ENCODE data around the gene LBR. TPM values are rescaled to one million over a fixed set of nuclear protein-coding genes. Genes with fewer than 3 reads are reported as not detected.

LBR gene
- total RNA-seq, 3 donors from 2014 or later (not counting 1 experiment from before 2014, with no cell fraction given), result 161 to 179 (median 178) TPM

DNA sequence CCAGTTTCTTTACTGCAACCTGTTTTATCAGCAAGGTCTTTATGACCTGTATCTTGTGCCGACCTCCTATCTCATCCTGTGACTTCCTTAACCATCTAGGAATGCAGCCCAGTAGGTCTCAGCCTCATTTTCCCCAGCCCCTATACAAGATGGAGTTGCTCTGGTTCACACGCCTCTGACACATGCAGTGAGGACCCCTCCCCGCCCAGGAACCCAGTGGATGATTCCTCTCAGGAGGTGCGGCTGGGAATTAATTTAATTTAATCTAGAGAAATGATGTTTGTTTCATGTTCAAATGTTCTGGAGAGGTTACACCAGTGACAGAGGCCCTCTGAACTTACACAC is 39.0 kb upstream of the LBR start:
- no peak for ATAC-seq
- no peak for DNase-seq
- peak overlapping the region; percentile 94 for H3K4me3 Mint-ChIP-seq
- peak overlapping the region; percentile 96 for H3K27ac Mint-ChIP-seq
- TF ChIP-seq CTCF (IDR thresholded peaks at IDR 0.05), result no peak
- no peaks in the 10 kb centered on the region for H3K9me3 Mint-ChIP-seq
- Histone ChIP-seq H3K27me3 (ENCODE audit: control insufficient read depth, insufficient read depth, low read length) (no peaks in the 10 kb centered on the region), H3K27ac (ENCODE audit: low read length) (peak overlapping the region; percentile 97), H3K4me1 (ENCODE audit: control insufficient read depth, insufficient read depth, low read length) (peaks cover 65% of the 10 kb centered on the region), H3K4me3 (ENCODE audit: low read length) (peak overlapping the region; percentile 55), H3K36me3 (ENCODE audit: control insufficient read depth, insufficient read depth, low read length) (no peaks in the 10 kb centered on the region), H3K9me3 (ENCODE audit: control insufficient read depth, insufficient read depth, low read length) (no peaks in the 10 kb centered on the region)
- no peaks in the 10 kb centered on the region for H3K36me3 Mint-ChIP-seq
- H3K27me3 Mint-ChIP-seq (ENCODE audit: low read depth in 2 of 2), result no peaks in the 10 kb centered on the region
- 80% methylated on average over 4 of the region's 4 CpGs for WGBS (ENCODE audit: insufficient coverage)
- peaks cover 73 to 86% of the 10 kb centered on the region in 2 donors for H3K4me1 Mint-ChIP-seq
- intact Hi-C loops (cut with micrococcal nuclease), result loop anchor here (5.0 to 10.0 kb wide), 2 partner anchors 530 to 718 kb away; partner anchors contain the start of genes ACBD3 and SDE2

DNA sequence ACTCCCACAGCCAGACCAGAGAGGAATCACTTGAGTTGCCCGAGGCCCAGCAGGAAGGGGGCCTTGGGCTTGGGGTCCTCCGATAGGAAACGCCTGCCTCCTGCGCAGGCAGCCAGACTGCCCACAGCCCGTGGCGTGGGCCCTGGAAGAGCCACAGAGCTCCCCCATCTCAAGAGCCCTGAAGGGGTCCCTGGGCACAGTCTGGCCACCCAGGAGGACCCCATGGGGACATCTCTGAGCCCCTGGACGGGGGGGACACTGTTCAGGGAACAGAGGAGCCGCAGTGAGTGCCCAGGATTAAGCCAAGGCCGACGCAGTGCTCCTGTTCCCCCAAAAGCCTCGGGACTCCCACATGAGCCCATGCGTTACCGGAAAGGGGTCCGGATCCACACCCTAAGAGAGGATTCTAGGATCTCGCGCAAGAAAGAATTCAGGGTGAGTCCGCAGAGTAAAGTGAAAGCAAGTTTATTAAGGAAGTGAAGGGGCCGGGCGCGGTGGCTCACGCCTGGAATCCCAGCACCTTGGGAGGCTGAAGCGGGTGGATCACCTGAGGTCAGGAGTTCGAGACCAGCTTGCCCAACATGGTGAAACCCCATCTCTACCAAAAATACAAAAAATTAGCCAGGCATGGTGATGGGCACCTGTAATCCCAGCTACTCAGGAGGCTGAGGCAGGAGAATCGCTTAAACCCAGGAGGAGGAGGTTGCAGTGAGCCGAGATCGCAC is 38.1 kb upstream of the LBR start:
- no peaks in the 10 kb centered on the region for H3K9me3 Mint-ChIP-seq
- no peaks in the 10 kb centered on the region for H3K36me3 Mint-ChIP-seq
- H3K4me3 Mint-ChIP-seq, result peak overlapping the region; percentile 94

DNA sequence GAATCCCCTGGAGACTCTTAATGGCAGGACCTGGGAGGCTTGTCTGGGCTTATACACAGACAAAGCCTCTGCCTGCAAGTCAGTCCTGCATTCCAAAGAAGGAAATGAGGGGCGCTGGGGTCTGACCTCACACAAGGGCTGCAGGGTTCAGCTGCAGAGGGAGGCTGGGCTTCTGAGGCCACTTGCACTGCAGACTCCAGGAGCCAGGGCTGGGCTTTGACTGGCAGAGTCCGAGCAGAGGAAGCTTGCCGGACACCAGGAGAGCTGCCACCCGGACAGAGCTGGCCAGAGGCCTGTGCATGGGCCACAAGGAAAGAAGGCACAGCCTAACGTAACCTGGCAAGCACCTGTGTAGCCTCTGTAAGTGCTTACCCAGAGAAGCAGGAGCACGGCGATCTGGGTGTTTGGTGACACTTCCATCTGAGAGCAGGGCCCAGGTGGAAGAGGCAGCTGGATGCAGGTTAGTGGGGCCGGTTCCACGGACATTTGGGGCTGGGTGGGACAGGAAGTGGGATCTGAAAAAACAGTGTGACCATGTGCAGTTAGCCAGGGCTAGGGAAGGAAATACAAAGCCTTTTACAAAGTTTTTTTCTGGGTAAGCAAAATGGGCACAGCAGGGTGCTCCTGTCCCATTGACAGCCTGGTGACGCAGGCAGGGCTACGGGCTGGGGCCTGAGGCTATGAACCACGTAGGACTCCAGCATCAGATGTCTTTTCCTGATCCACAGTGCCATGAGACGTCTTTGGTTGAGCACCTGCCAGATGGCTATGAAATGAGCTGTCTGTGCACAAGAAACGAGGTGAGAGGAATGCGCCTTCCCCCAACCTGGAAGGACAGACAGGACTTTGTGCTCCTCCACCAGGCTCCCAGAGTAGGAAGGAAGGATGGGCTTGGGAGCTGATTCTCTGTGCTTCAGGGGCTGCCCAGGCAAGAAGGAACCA is 37.3 kb upstream of the LBR start:
- Histone ChIP-seq H3K27me3 (ENCODE audit: control insufficient read depth, insufficient read depth, low read length) (no peaks in the 10 kb centered on the region), H3K4me1 (ENCODE audit: control insufficient read depth, insufficient read depth, low read length) (peaks cover 82% of the 10 kb centered on the region), H3K36me3 (ENCODE audit: control insufficient read depth, insufficient read depth, low read length) (no peaks in the 10 kb centered on the region), H3K9me3 (ENCODE audit: control insufficient read depth, insufficient read depth, low read length) (no peaks in the 10 kb centered on the region), H3K27ac (ENCODE audit: low read length) (peak overlapping the region; percentile 19), H3K4me3 (ENCODE audit: low read length) (no peak overlapping the region)
- ATAC-seq (no peak), DNase-seq (peak in 1 of 2 donors; percentile 3)
- H3K4me1 Mint-ChIP-seq, result peaks cover 85 to 98% of the 10 kb centered on the region in 2 donors
- no peaks in the 10 kb centered on the region for H3K9me3 Mint-ChIP-seq
- peak overlapping the region; percentile 78 for H3K4me3 Mint-ChIP-seq
- peak overlapping the region; percentile 96 for H3K27ac Mint-ChIP-seq
- 72% methylated on average over 15 of the region's 15 CpGs for WGBS (ENCODE audit: insufficient coverage)
- intact Hi-C loops (cut with micrococcal nuclease), result loop anchor here (5.0 to 10.0 kb wide), 3 partner anchors 532 to 720 kb away; partner anchors contain the start of genes ACBD3, H3-3A and SDE2
- H3K36me3 Mint-ChIP-seq, result no peaks in the 10 kb centered on the region
- H3K27me3 Mint-ChIP-seq (ENCODE audit: low read depth in 2 of 2), result no peaks in the 10 kb centered on the region
- TF ChIP-seq CTCF (IDR thresholded peaks at IDR 0.05), result no peak

More for the DNA sequence above, 38.1 kb upstream of the LBR start:
- H3K27ac Mint-ChIP-seq, result peak overlapping the region; percentile 96
- DNase-seq (peak in 1 of 2 donors; percentile 3), ATAC-seq (no peak)
- no peaks in the 10 kb centered on the region for H3K9me3 ChIP-seq (ENCODE audit: control insufficient read depth, insufficient read depth, low read length)
- no peaks in the 10 kb centered on the region for H3K36me3 ChIP-seq (ENCODE audit: control insufficient read depth, insufficient read depth, low read length)
- H3K27me3 Mint-ChIP-seq (ENCODE audit: low read depth in 2 of 2), result no peaks in the 10 kb centered on the region
- intact Hi-C loops (cut with micrococcal nuclease), result loop anchor here (5.0 to 10.0 kb wide), 2 partner anchors 531 to 719 kb away; partner anchors contain the start of genes ACBD3 and SDE2
- TF ChIP-seq CTCF (IDR thresholded peaks at IDR 0.05), result no peak
- no peak overlapping the region for H3K4me3 ChIP-seq (ENCODE audit: low read length)
- no peaks in the 10 kb centered on the region for H3K27me3 ChIP-seq (ENCODE audit: control insufficient read depth, insufficient read depth, low read length)
- peak overlapping the region; percentile 19 for H3K27ac ChIP-seq (ENCODE audit: low read length)
- peaks cover 73% of the 10 kb centered on the region for H3K4me1 ChIP-seq (ENCODE audit: control insufficient read depth, insufficient read depth, low read length)
- 90% methylated on average over 26 of the region's 26 CpGs for WGBS (ENCODE audit: insufficient coverage)
- H3K4me1 Mint-ChIP-seq, result peaks cover 79 to 91% of the 10 kb centered on the region in 2 donors

Data from natural killer cell (primary cell).